Trophoblast cell (in vitro differentiated cells and primary cell): ENCODE data around the gene NDUFAF8.

Experiments
- DNase-seq, 2 donors: peaks; one replicate each; pipeline ENCODE4 v3.0.0-alpha.2; 2016
- H2AFZ ChIP-seq: 2 replicates; pipeline ENCODE4 v1.6.1; 2013; ENCODE audit warnings: low read length, moderate library complexity, mild to moderate bottlenecking; ENCODE audit not compliant: insufficient read depth, poor library complexity
- H2AK5ac ChIP-seq: 2 replicates; pipeline ENCODE4 v1.6.1; 2013; ENCODE audit warnings: mild to moderate bottlenecking, low read length
- H2BK120ac ChIP-seq: 2 replicates; pipeline ENCODE4 v1.6.1; 2013; ENCODE audit warnings: low read length, mild to moderate bottlenecking, moderate library complexity; ENCODE audit not compliant: insufficient read depth, poor library complexity
- H2BK12ac ChIP-seq: 2 replicates; pipeline ENCODE4 v1.6.1; 2013; ENCODE audit warnings: mild to moderate bottlenecking, low read length, moderate library complexity
- H2BK5ac ChIP-seq: 2 replicates; pipeline ENCODE4 v1.6.1; 2013; ENCODE audit warnings: low read length, low read depth, moderate library complexity, mild to moderate bottlenecking; ENCODE audit not compliant: poor library complexity
- H3K14ac ChIP-seq: 2 replicates; pipeline ENCODE4 v1.6.1; 2013; ENCODE audit warnings: mild to moderate bottlenecking, low read length
- H3K18ac ChIP-seq: 2 replicates; pipeline ENCODE4 v1.6.1; 2013; ENCODE audit warnings: mild to moderate bottlenecking, low read length
- H3K23ac ChIP-seq: 2 replicates; pipeline ENCODE4 v1.6.1; 2013; ENCODE audit warnings: low read length
- H3K27ac ChIP-seq: 2 replicates; pipeline ENCODE4 v1.5.1; 2013; ENCODE audit warnings: low read depth, mild to moderate bottlenecking, inconsistent platforms, low read length, moderate library complexity
- H3K27me3 ChIP-seq: 2 replicates; pipeline ENCODE4 v1.6.1; 2013; ENCODE audit warnings: inconsistent platforms, mild to moderate bottlenecking, low read length, moderate library complexity; ENCODE audit not compliant: insufficient read depth
- H3K36me3 ChIP-seq, 2 experiments: 1 replicate in 1 of 2; 2 replicates in 1 of 2; pipeline ENCODE4 v1.6.1; 2013; ENCODE audit warnings: low read length in 2 of 2, mild to moderate bottlenecking in 2 of 2, moderate library complexity in 1 of 2; ENCODE audit not compliant: insufficient read depth in 2 of 2, control insufficient read depth in 1 of 2
- H3K4ac ChIP-seq: 2 replicates; pipeline ENCODE4 v1.6.1; 2013; ENCODE audit warnings: low read depth, mild to moderate bottlenecking, low read length, moderate library complexity
- H3K4me1 ChIP-seq, 2 experiments: 1 replicate in 1 of 2; 2 replicates in 1 of 2; pipeline ENCODE4 v1.6.1; 2013; ENCODE audit warnings: low read length in 2 of 2, mild to moderate bottlenecking in 2 of 2, moderate library complexity in 1 of 2; ENCODE audit not compliant: insufficient read depth in 2 of 2, control insufficient read depth in 1 of 2
- H3K4me2 ChIP-seq: 2 replicates; pipeline ENCODE4 v1.6.1; 2013; ENCODE audit warnings: inconsistent platforms, mild to moderate bottlenecking, low read length, moderate library complexity
- H3K4me3 ChIP-seq: 2 replicates; pipeline ENCODE4 v1.5.1; 2013; ENCODE audit warnings: mild to moderate bottlenecking, low read depth, low read length, inconsistent platforms
- H3K79me1 ChIP-seq: one replicate; pipeline ENCODE4 v1.6.1; 2013; ENCODE audit warnings: low read length
- H3K79me2 ChIP-seq: 2 replicates; pipeline ENCODE4 v1.6.1; 2013; ENCODE audit warnings: low read length, mild to moderate bottlenecking; ENCODE audit not compliant: control insufficient read depth, insufficient read depth, poor library complexity
- H3K9ac ChIP-seq: 2 replicates; pipeline ENCODE4 v1.6.1; 2013; ENCODE audit warnings: mild to moderate bottlenecking, low read length
- H3K9me3 ChIP-seq: 2 replicates; pipeline ENCODE4 v1.6.1; 2013; ENCODE audit warnings: low read depth, mild to moderate bottlenecking, control low read depth, inconsistent platforms, low read length; ENCODE audit not compliant: insufficient read depth
- H4K12ac ChIP-seq: 2 replicates; pipeline ENCODE4 v1.6.1; 2013; ENCODE audit warnings: low read depth, mild to moderate bottlenecking, low read length, moderate library complexity
- H4K8ac ChIP-seq: 2 replicates; pipeline ENCODE4 v1.6.1; 2013; ENCODE audit warnings: low read depth, mild to moderate bottlenecking, low read length, moderate library complexity
- H4K91ac ChIP-seq: one replicate; pipeline ENCODE4 v1.6.1; 2013; ENCODE audit warnings: low read depth, mild to moderate bottlenecking, low read length, moderate library complexity
- WGBS: extraction: QIAGEN DNeasy Blood & Tissue Kit; methylation state at CpG from one replicate; pipeline ENCODE4 v1.1.7; 2013; ENCODE audit warnings: missing lambda C conversion rate; ENCODE audit not compliant: insufficient read length, insufficient coverage; ENCODE audit errors: extremely low coverage; 5-methylcytosine and 5-hydroxymethylcytosine counted together

The NDUFAF8 gene

DNA sequence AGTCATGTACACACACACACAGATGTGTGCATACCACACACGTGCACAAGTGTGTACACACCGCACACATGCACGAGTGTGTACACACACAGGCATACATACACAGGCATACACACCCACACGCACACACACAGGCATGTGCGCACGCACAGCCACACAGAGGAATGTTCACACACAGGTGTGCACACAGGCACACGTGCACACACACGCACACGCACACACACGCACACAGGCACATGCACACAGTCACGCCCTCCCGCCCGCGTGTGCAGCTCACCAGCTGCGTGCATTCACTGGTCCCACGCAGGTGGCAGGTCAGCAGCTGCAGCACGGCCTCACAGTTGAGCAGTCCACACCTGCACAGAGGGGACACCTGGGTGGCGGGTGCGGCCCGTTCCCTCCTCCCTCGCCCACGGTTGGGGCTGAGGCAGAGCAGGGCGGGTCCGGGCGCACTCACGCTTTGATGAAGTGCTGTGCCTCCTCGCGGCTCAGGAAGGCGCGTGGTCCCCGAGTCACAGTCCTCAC, 7.9 kb upstream of the NDUFAF8 start:
- H3K23ac ChIP-seq: no peak overlapping the region
- no peak overlapping the region for H3K4me2 ChIP-seq
- WGBS: no CpG with 5 or more reads among the region's 31 CpGs
- no peak overlapping the region for H2AK5ac ChIP-seq
- no peak overlapping the region for H3K9ac ChIP-seq
- H4K12ac ChIP-seq: no peak overlapping the region
- H2BK12ac ChIP-seq: no peak overlapping the region
- H2AFZ ChIP-seq: no peak overlapping the region
- peaks cover 30 to 37% of the 10 kb centered on the region in 2 experiments for H3K36me3 ChIP-seq
- H3K9me3 ChIP-seq: peaks cover 4% of the 10 kb centered on the region
- H4K91ac ChIP-seq: no peak overlapping the region
- no peak overlapping the region for H2BK5ac ChIP-seq
- no peaks in the 10 kb centered on the region for H3K27me3 ChIP-seq
- peaks cover 0 to 4% of the 10 kb centered on the region in 2 experiments for H3K4me1 ChIP-seq
- H4K8ac ChIP-seq: no peak overlapping the region
- no peak overlapping the region for H3K18ac ChIP-seq
- H3K79me1 ChIP-seq: no peaks in the 10 kb centered on the region
- no peak for DNase-seq
- H3K4me3 ChIP-seq: no peak overlapping the region
- H3K79me2 ChIP-seq: no peaks in the 10 kb centered on the region
- H3K27ac ChIP-seq: no peak overlapping the region
- H2BK120ac ChIP-seq: no peak overlapping the region
- no peak overlapping the region for H3K14ac ChIP-seq
- no peak overlapping the region for H3K4ac ChIP-seq

DNA sequence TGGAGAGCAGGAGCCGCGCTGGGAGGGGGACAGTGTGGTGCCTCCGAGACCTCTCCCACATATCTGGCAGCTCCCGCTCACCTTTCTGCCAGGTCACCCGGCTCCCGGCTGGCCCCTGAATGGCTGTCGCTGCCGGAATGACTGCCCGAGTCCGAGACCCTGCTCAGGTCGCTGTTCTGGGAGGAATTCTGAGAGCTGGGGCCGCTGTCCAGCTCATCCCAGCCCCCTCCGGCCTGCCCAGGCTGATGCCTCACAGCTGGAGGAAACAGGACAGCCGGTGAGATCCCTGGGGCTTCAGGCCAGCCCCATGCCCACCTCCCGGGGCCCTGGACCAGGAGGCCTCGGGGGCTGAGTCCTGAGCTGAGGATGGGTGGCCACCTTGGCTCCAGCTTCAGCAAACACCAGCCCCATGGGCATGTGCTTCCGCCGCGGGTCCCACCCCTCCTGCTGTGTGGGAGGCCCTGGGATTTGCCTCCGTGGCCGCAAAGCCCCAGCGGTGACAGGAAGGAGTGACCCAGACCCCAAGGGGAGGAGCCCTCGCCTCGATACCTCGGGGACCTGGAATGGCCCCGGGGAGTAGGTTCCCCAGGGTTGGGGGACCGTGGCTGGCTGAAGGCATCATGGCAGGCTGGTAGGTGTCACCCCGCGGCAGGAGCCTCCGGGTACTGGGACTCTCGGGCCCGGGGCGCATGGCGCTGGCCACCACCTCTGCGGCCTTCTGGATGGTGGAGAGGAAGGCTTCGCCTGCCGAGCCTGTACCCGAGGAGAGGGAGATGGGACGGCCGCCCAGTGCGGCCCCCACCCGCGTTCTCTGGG, 7.1 kb upstream of the NDUFAF8 start:
- H3K14ac ChIP-seq: no peak overlapping the region
- H3K9ac ChIP-seq: no peak overlapping the region
- no peaks in the 10 kb centered on the region for H3K27me3 ChIP-seq
- peaks cover 4% of the 10 kb centered on the region for H3K9me3 ChIP-seq
- H2BK12ac ChIP-seq: no peak overlapping the region
- no peak overlapping the region for H3K4me3 ChIP-seq
- H2BK120ac ChIP-seq: no peak overlapping the region
- no peaks in the 10 kb centered on the region for H3K79me1 ChIP-seq
- no peak overlapping the region for H3K27ac ChIP-seq
- DNase-seq: no peak
- H3K4me1 ChIP-seq: peaks cover 0 to 4% of the 10 kb centered on the region in 2 experiments
- no CpG with 5 or more reads among the region's 43 CpGs for WGBS
- H3K4ac ChIP-seq: no peak overlapping the region
- no peak overlapping the region for H2AFZ ChIP-seq
- H4K91ac ChIP-seq: no peak overlapping the region
- no peak overlapping the region for H2AK5ac ChIP-seq
- no peak overlapping the region for H2BK5ac ChIP-seq
- H4K12ac ChIP-seq: no peak overlapping the region
- no peak overlapping the region for H3K23ac ChIP-seq
- H3K18ac ChIP-seq: no peak overlapping the region
- no peaks in the 10 kb centered on the region for H3K79me2 ChIP-seq
- no peak overlapping the region for H3K4me2 ChIP-seq
- peaks cover 30 to 37% of the 10 kb centered on the region in 2 experiments for H3K36me3 ChIP-seq
- H4K8ac ChIP-seq: no peak overlapping the region

DNA sequence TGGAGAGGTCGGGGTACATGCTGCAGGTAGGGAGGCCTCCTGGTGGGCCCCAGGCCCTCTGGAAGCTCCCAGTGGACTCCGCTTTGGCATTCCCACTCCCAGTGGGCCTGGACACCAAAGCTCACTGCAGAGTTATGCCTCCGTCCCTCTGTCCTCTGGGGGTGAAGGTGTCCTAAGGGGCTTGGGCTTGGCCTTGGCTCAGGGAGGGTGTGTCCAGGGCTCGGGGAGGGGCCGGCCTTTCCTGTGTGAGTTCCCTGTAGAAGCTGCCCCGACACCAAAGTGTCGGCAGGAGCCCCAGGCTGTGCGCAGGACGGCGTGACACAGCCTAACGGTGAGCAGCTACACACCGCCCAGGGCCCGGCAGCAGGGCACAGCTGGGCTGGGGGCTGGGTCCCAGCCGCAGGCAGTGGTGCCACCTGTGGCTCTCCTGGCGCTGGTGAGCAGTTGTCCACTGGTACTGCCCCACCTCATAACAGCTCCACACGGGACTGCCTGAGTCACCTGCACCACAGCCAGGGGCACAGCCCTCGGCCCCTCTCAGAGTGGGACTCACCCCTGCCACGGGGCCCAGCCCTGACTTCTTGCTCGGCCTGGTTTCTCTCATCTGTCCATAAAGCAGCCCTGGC, 6.4 kb upstream of the NDUFAF8 start:
- no peak overlapping the region for H4K12ac ChIP-seq
- no peak overlapping the region for H3K4ac ChIP-seq
- peaks cover 4% of the 10 kb centered on the region for H3K9me3 ChIP-seq
- peaks cover 0 to 4% of the 10 kb centered on the region in 2 experiments for H3K4me1 ChIP-seq
- no peak overlapping the region for H2AFZ ChIP-seq
- H3K36me3 ChIP-seq: peaks cover 30 to 37% of the 10 kb centered on the region in 2 experiments
- H4K8ac ChIP-seq: no peak overlapping the region
- H3K4me3 ChIP-seq: no peak overlapping the region
- no peak overlapping the region for H2AK5ac ChIP-seq
- H3K9ac ChIP-seq: no peak overlapping the region
- no peak for DNase-seq
- no peak overlapping the region for H4K91ac ChIP-seq
- H3K18ac ChIP-seq: no peak overlapping the region
- H2BK5ac ChIP-seq: no peak overlapping the region
- H3K14ac ChIP-seq: no peak overlapping the region
- no peaks in the 10 kb centered on the region for H3K79me2 ChIP-seq
- H3K79me1 ChIP-seq: no peaks in the 10 kb centered on the region
- no CpG with 5 or more reads among the region's 19 CpGs for WGBS
- no peaks in the 10 kb centered on the region for H3K27me3 ChIP-seq
- no peak overlapping the region for H2BK12ac ChIP-seq
- H3K23ac ChIP-seq: no peak overlapping the region
- H2BK120ac ChIP-seq: no peak overlapping the region
- no peak overlapping the region for H3K4me2 ChIP-seq
- H3K27ac ChIP-seq: no peak overlapping the region

DNA sequence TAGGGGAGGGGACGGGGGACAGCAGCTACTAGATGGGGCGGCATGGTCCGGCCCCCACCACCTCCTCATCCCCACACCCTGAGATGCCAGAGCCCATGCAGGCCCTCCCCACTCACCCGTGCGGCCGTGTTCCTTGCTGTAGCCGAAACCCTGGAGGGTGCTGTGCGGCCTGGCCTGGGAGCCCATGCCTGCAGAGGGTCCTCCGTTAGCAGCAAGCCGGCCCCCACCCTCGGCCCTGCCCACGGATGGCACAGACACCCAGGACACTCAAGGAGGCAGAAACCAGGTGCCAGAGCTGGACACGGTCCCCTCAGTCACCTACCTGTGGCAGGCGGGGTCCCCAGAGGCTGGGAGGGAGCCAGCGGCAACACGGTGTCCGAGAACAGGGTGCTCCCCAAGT, 5.8 kb upstream of the NDUFAF8 start:
- Histone ChIP-seq H3K27me3 (no peaks in the 10 kb centered on the region), H2AK5ac (no peak overlapping the region), H2BK120ac (no peak overlapping the region), H3K23ac (no peak overlapping the region), H3K36me3 (peaks cover 30 to 37% of the 10 kb centered on the region in 2 experiments), H3K27ac (no peak overlapping the region), H3K79me1 (no peaks in the 10 kb centered on the region), H3K14ac (no peak overlapping the region), H3K4me1 (peaks cover 3 to 8% of the 10 kb centered on the region in 2 experiments), H3K9ac (no peak overlapping the region), H2AFZ (no peak overlapping the region), H2BK12ac (no peak overlapping the region), H3K79me2 (no peaks in the 10 kb centered on the region), H2BK5ac (no peak overlapping the region), H3K9me3 (peaks cover 4% of the 10 kb centered on the region), H3K4ac (no peak overlapping the region), H3K4me3 (no peak overlapping the region), H4K91ac (no peak overlapping the region), H4K8ac (no peak overlapping the region), H4K12ac (no peak overlapping the region), H3K4me2 (no peak overlapping the region), H3K18ac (no peak overlapping the region)
- no CpG with 5 or more reads among the region's 17 CpGs for WGBS
- no peak for DNase-seq
